GM19463 (cell line): ENCODE data around the gene ERI2.
"Not testable (repeated sequence)": the region's sequence is repeated elsewhere in the genome, so short reads cannot be mapped to it uniquely, and the experiment has no call there.

Source experiments
- ATAC-seq: cut with Tn5 transposase; IDR thresholded peaks from one replicate; pipeline ENCODE4 v1.9.1; 2021; ENCODE audit warnings: mild to moderate bottlenecking, moderate library complexity; ENCODE audit not compliant: unreplicated experiment

ERI2 gene

DNA sequence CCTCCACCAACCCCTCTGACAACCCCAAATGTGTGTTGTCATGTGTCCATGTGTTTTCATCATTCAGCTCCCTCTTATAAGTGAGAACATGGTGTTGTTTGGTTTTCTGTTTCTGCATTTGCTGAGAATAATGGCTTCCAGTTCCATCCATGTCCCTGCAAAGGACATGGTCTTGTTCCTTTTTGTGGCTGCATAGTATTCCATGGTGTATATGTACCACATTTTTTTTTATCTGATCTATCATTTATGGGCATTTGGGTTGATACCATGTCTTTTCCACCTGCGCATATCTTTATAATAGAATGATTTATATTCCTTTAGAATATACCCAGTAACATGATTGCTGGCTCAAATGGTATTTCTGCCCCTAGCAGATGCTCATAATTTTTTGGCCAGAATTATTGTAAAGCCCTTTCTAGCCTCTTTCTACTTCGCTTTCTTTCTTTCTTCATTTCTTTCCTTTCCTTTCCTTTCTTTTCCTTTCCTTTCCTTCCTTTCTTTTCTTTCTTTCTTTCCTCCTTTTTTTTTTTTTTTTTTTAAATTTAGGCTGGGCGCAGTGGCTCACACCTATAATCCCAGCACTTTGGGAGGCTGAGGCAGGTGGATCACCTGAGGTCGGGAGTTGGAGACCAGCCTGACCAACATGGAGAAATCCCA lies 12.8 kb upstream of the ERI2 start:
- no peak for ATAC-seq

DNA sequence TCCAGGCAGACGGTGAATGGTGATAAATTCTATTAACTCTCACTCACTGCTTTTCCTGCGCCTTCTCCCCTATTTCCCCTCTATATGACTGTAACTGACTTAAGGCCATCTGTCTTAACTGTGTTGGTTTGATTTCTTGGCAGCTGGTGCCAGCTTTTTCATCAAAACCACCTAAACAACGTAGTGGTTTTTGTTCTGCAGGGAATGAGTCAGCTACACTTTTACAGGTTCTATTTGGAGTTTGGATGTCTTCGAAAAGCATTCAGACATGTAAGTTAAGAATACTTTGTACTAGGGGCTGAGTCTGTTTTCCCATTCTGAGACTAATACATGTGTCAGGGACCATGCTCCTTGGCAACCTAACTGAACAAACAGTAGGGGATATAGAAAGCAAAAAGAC lies 8.5 kb upstream of the ERI2 start:
- peak; percentile 36 for ATAC-seq

DNA sequence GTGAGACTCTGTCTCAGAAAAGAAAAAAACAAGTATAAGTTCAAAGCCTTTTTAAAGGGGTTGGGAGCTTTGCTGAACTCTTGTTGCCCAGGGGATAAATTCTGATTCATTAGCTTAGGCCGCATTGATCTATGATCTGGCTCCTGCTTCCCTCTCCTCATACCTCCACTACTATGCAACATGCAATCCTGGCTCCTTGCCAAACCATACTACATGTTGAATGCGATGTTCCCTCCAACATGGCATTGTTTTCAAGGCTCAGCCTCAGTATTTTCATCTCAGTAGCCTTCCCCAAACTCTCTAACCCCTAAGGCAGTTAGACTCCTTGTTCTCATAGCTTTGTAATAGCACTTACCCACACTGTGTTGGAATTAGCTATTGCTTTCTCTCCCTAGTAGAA lies 6.2 kb upstream of the ERI2 start:
- no peak for ATAC-seq

DNA sequence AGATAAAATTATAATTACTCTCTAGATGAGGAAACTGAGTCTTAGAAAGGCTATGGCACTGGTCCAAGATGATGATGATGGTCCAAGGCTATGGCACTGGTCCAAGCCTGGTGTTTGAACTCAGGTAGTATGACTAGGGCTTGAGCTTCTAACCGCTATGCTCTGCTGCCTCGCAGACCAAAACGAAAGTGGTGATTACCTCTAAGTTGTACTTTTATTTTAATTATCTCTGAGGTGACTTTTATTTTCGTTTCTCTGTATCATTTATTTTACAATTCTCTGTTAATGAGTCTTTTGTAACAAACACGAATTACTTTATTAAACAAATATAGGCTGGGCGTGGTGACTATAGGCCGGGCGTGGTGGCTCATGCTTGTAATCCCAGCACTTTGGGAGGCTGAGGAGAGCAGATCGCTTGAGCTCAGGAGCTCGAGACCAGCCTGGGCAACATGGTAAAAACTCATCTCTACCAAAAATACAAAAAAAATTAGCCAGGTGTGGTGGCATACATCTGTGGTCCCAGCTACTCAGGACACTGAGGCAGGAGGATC lies 5.7 kb upstream of the ERI2 start:
- no peak for ATAC-seq

DNA sequence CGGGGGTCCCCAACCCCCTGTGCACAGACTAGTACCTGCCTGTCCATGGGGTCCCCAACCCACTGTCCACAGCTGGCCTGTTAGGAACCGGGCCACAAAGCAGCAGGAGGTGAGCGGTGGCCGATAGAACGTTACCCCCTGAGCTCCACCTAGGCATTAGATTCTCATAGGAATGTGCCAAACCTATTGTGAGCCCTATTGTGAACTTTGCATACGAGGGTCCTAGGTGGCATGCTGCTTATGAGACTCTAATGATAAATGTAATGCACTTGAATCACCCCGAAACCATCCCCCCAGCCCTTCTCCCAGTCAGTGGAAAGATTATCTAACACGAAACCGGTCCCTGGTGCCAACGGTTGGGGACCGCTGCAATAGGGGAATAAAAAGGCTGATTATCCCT lies 1.6 kb upstream of the ERI2 start:
- ATAC-seq, result no peak

DNA sequence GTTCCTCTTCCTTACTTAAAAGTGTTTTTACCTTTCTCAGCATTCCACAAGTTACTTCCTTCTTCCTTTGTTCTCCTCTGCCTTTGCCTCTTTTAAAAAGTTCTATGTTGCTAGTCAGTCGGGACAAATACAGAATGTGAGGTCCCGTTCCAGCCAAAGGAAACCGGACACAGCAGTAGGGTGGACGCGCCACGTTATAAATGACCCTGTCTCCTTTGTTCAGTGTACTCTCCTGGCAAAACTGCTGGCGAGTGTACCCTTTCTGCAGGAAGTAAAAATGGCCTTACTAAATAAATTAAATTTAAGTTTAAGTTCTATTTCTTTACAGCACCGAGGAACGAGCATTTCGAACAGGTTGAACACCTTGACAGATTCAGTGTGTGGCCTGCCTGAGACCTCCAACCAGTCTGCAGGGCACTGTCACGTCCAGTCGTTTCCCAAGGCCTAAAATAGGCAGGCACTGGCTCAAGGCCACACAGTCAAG lies 546 bp downstream of the ERI2 start:
- not testable (repeated sequence) for ATAC-seq

DNA sequence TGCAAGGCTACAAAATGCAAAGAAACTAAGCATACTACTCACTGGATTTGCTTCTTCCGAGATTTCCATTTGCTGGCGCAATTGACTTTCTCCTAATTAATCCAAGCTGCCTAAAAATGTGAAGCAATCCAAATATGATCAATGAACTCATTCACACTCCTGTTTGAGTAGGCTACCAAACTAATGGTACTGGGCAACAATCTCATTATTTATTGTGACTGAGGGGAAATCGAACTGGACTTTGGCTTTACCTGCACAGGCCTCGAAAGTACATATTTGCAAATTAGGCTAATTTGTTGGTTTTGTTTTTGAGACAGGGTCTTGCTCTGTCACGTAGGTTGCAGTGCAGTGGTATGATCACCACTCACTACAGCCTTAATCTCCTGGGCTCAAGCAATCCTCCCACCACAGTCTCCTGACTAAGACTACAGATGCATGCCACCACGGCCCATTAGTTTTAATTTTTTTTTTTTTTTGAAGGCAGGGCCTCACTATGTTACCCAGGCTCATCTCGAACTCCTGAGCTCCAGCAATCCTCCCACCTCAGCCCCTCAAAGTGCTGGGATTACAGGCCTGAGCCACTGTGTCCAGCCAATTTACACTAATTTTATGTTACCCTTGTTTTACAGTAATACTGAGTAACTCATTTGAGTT lies 2.6 kb downstream of the ERI2 start:
- no peak for ATAC-seq

DNA sequence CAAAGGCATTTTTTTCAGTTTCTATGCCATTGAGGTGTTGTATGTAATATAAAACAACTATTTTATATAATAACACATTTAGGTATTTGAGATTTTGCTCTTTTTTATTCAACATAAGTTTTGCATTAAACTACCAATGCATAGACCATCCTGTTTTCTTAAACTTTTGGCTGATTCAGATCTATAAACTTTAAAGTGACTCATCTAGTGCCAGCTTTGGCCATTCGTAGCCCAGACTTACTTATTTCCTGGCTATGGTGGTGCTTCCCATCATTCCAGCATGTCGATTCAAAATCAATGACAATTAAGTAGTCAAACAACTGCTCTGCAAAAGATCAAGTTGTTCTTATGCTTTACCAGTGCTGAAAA lies 3.1 kb downstream of the ERI2 start:
- no peak for ATAC-seq

DNA sequence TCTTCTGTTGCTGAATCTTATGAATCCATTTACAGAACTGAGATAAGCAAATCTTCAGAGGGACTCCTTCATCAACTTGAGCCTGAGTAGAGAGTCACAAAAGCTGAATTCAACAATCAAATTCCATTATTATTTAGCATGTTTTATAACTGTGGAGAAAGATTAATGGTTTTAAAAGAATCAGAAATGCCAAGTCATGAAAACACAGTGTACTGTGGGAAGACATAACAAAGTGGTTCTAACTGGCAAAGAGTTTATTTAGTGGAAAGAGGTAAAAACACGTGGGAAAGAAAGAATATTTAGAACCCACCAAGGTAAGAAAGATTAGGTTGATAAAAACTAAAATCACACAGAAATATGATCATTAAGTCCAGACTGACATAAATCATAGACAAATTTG lies 5.0 kb downstream of the ERI2 start:
- no peak for ATAC-seq

DNA sequence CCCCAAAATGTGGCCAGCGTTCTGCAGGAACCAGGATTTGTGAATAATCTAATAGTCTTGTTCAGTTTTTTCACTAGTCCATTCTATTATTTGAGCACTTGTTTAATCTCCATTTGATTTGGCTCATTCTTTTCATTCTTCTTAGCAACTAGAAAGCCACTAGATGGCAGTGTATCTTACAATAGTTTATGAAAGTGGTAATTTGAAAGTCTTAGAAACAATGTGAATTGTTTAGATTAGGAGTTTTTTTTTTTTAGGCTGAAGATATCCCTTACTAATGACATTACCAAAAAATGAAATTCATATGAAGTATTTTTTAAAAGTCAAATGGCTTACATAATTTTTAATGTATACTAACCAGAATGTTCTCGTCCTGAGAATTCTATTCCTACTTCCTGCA lies 6.7 kb downstream of the ERI2 start:
- ATAC-seq, result no peak

DNA sequence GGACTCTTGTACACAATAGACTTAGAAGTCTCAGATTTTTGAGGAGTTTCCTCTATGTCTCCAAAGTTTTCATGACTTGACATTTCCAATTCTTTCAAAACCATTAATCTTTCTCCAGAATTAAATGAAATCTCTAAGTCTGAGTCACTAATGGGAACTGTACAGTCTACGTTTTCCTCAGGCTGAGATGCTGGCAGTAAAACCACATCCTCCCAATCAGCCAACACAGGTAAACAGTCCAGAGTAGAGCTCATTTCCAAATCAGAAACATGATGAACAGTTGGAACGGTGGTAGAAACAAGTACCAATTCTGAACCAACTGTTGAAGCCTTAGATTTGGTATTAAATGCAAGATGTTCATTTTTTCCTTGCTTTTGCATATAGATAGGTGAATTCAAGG lies 7.9 kb downstream of the ERI2 start:
- no peak for ATAC-seq

DNA sequence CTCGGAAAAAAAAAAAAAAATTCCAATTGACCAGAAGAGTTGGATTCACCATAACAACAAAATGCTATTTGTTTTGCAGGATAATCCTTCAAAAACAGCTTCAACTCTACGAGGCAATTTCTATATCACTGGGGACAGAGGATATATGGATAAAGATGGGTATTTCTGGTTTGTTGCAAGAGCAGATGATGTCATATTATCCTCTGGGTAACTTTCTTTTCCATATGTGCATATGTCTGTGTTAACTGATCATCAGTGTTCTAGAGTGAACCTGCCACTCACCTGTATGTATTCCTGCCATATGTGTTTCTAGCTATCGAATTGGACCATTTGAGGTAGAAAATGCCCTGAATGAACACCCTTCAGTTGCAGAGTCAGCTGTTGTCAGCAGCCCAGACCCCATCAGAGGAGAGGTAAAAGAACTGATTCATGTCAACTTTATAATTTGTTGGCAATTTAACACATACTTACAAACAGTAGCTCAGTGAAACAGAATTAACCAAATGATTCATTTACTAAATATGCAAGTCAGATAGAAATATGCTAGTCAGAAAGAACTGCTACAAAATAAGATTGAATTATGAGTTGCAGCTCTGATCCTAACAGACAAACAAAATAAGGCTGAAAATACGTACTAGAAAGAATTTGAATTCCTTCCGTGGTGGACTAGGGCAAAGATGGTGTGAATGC lies 14.2 kb downstream of the ERI2 start:
- ATAC-seq, result no peak

DNA sequence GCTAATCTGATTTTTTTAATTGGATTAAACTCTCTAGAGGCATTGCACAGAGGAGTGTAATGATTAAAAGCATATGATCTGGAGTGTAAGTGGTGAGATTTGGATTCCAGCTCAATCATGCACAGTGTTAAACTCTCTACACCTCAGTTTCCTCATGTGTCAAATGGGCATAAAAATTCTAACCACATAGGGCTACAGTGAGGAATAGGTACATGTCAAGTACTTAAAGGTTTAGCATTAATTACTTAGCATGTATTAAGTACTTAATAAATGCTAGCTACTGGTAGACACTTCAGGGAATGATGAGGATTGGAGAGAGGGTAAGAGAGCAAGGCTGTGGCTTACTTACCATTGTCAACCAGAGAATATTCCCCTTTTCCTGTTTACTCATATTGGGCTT lies 17.1 kb downstream of the ERI2 start:
- ATAC-seq, result no peak

DNA sequence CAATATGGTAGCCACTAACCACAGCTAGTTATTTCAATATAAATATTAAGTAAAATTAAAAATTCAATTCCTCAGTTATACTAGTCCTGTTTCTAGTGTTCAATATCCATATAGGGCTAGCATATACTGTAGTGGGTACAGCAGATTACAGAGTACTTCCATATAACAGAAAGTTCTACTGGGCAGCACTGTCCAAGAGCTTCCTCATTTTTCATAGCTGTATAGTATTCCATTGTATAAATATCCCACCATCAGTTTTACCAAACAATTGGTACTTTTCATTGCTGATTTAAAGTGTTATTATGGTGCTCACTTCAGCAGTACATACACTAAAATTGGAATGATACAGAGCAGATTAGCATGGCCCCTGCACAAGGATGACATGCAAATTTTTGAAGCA lies 22.1 kb downstream of the ERI2 start:
- ATAC-seq, result no peak

DNA sequence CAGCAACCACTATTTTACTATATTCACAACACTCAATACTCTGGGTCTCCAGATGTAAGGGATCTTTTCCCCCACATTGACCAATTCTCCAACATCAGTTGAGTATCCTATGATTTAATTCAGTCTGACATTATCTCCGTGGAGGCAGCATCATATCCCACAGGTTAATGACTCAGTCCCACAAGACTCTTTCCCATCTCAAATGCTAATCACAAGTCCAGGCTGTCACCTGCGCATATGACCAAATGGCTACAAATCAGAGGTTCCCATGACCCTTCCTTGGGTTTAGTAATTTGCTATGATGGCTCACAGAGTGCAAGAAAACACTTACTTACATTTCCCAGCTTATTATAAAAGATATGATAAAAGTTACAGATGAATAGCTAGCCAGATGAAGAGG lies 23.8 kb downstream of the ERI2 start:
- no peak for ATAC-seq

DNA sequence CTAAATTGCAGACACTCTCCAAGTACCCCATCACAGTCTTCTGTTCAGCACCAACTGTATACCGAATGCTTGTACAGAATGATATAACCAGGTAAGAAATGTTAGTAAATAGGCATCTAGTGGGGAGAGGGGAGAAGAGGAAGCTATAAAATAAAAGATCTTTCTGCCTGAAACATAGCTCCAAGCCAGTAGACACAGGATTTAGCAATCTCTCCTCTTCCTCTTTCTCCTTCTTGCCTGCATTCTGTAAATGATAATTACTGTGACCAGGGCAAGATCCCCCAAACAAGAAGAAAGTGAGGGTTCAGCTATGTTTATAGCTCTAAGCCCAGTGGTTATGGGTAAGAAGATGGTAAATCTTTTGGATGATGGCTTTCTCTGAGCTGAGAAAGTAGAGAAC lies 24.6 kb downstream of the ERI2 start:
- ATAC-seq, result no peak

DNA sequence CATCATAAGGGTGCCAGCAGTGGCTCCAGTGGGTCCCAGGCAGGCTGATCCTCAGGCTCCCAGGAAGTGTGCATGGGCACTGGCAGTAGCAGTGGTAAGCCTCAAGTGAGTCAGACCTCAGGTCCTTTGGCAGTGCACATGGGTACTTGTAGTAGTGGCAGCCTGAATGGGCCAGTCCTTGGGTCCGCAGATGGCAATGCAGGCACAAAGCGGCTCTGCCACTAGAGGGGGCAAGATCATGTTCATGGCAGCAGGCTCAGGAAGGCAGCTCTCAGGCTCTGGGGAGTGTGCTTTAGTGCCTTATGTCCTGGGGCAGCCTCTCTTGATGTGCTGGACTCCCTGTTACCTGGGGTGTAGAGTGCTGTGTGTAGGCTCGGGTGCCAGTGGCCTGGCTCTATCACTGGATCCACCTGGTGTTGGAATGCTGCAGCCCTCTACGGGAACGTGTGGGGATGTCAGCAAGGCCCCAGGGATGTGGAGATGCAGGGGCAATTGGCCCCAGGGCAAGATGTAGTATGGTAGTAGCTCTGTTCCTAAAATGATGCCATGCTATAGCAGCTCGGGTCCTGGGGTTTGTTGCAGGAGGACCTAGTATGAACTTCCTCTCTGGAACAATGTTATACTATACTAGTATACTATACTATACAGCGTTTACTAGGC lies 31.4 kb downstream of the ERI2 start:
- no peak for ATAC-seq

DNA sequence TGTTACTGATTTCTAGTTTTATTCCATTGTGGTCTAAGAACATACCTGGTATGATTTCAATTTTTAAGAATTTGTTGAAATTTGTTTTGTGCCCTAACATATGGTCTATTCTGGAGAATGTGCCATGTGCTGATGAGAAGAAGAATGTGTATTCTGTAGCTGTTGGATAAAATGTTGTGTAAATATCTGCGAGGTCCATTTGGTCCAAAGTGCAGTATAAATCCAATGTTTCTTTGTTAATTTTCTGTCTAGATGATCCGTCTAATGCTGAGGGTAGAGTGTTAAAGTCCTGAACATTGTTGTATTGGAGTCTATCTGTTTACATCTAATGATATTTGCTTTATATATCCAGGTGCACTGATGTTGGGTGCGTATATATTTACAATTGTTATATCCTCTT lies 32.6 kb downstream of the ERI2 start:
- no peak for ATAC-seq

DNA sequence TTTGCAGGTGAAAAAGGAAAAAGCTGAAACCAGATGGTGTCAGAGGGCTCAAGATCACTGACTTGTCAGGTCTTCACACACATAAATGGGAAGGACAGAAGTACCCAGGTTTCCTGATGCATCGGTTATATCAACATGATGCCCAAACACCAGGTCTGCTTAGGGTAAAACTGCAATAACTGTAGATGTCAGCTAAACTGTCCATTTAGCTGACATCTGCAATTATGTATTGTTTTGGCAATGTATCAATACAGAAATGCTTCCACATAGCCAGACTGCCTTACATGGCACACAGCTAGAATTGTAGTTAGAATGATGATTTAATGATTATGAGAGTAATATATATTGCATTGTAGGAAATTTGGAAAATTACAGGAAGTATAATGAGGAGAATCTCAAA lies 37.5 kb downstream of the ERI2 start:
- no peak for ATAC-seq

DNA sequence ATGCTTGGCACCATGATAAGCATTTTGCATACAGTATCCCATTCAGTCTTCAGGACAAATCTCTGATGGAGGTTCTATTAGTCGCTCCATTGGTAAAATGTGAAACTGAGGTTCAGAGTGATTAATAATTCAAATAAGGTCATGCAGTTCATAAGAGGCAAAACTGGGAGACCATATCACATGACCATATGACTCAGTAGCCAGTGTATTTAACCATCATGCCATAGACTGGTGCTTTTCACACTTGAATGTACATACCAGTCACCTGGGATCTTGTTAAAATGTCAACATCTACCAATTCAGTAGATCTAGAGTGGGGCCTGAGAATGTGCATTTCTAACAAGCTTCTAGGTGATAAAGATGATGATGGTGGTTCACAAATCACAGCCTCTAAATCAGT lies 38.2 kb downstream of the ERI2 start:
- no peak for ATAC-seq

DNA sequence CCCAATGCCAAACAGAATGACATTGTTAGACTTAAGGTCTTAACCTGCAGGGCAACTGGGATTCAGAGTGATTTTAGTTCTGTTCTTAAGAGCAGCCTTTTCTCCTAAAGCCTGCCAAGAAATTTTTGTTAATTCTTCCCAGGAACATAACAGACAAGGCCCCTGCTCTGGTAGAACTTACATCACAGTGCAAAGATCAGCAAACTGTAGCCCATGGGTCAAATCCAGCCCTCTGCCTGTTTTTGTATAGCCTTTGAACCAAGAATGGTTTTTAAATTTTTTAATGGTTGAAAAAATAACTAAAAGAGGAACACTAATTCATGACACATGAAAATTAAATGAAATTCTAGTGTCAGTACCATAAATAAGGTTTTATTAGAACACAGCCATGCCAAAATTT lies 38.7 kb downstream of the ERI2 start:
- ATAC-seq, result no peak

DNA sequence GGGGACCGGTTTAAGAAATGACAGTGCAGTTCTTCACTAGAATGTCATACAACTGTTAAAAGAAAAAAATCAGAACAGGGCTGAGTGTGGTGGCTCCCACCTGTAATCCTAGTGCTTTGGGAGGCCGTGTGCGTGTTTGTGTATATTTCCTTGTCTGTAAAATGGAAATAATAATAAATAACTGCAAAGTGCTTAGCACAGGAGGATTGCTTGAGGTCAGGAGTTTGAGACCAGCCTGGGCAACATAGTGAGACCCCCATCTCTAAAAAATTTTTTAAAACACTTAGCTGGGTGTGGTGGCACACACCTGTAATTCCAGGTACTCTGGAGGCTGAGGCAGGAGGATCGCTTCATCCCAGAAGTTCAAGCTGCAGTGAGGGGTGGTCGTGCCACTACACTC lies 40.0 kb downstream of the ERI2 start:
- ATAC-seq, result no peak
